ENCODE results near the gene NDUFAF7.

GRCh38 chr2:37189452-37190153 is 41.9 kb upstream of the NDUFAF7 start:
- TF ChIP-seq CTCF (IDR thresholded peaks at IDR 0.05) = no peak
- no peak for TF ChIP-seq POLR2AphosphoS5 (IDR thresholded peaks at IDR 0.05)
